ENCODE measurements around the gene PKNOX2.

Gene PKNOX2

GRCh38 chr11:125320347-125321076 lies 156.0 kb downstream of the PKNOX2 start:
- H3K4me3 ChIP-seq (ENCODE audit: low read depth, low read length), result no peak overlapping the region
- no peak for DNase-seq (ENCODE audit: low read depth)

GRCh38 chr11:125322289-125322688 lies 157.7 kb downstream of the PKNOX2 start:
- no peak for DNase-seq (ENCODE audit: low read depth)
- no peak overlapping the region for H3K4me3 ChIP-seq (ENCODE audit: low read depth, low read length)

- H3K4me3 ChIP-seq (ENCODE audit: low read depth, low read length), result no peak overlapping the region
- no peak for DNase-seq (ENCODE audit: low read depth)
Measured at GRCh38 chr11:125325196-125325595, 160.6 kb downstream of the PKNOX2 start.

GRCh38 chr11:125326126-125326525 lies 161.6 kb downstream of the PKNOX2 start:
- H3K4me3 ChIP-seq (ENCODE audit: low read depth, low read length), result no peak overlapping the region
- DNase-seq (ENCODE audit: low read depth), result no peak

- no peak overlapping the region for H3K4me3 ChIP-seq (ENCODE audit: low read depth, low read length)
- no peak for DNase-seq (ENCODE audit: low read depth)
Measured at GRCh38 chr11:125327518-125328224, 163.1 kb downstream of the PKNOX2 start.

GRCh38 chr11:125328225-125328580 lies 163.7 kb downstream of the PKNOX2 start:
- DNase-seq (ENCODE audit: low read depth), result no peak
- H3K4me3 ChIP-seq (ENCODE audit: low read depth, low read length), result no peak overlapping the region

- DNase-seq (ENCODE audit: low read depth), result no peak
- H3K4me3 ChIP-seq (ENCODE audit: low read depth, low read length), result no peak overlapping the region
Measured at GRCh38 chr11:125329786-125330185, 165.2 kb downstream of the PKNOX2 start.

GRCh38 chr11:125330462-125331325 lies 166.1 kb downstream of the PKNOX2 start:
- H3K4me3 ChIP-seq (ENCODE audit: low read depth, low read length), result no peak overlapping the region
- DNase-seq (ENCODE audit: low read depth), result no peak

GRCh38 chr11:125331357-125332035 lies 166.9 kb downstream of the PKNOX2 start:
- DNase-seq (ENCODE audit: low read depth), result no peak
- H3K4me3 ChIP-seq (ENCODE audit: low read depth, low read length), result no peak overlapping the region

GRCh38 chr11:125332821-125333220 lies 168.3 kb downstream of the PKNOX2 start:
- no peak for DNase-seq (ENCODE audit: low read depth)
- no peak overlapping the region for H3K4me3 ChIP-seq (ENCODE audit: low read depth, low read length)

GRCh38 chr11:125333354-125334073 lies 169.0 kb downstream of the PKNOX2 start:
- H3K4me3 ChIP-seq (ENCODE audit: low read depth, low read length), result no peak overlapping the region
- DNase-seq (ENCODE audit: low read depth), result no peak

GRCh38 chr11:125335106-125335505 lies 170.6 kb downstream of the PKNOX2 start:
- DNase-seq (ENCODE audit: low read depth), result no peak
- H3K4me3 ChIP-seq (ENCODE audit: low read depth, low read length), result no peak overlapping the region

- no peak overlapping the region for H3K4me3 ChIP-seq (ENCODE audit: low read depth, low read length)
- DNase-seq (ENCODE audit: low read depth), result no peak
Measured at GRCh38 chr11:125337836-125338834, 173.6 kb downstream of the PKNOX2 start.

- H3K4me3 ChIP-seq (ENCODE audit: low read depth, low read length), result no peak overlapping the region
- peak; percentile 68 for DNase-seq (ENCODE audit: low read depth)
Measured at GRCh38 chr11:125338886-125339811, 174.6 kb downstream of the PKNOX2 start.

GRCh38 chr11:125341676-125342075 lies 177.1 kb downstream of the PKNOX2 start:
- DNase-seq (ENCODE audit: low read depth), result no peak
- no peak overlapping the region for H3K4me3 ChIP-seq (ENCODE audit: low read depth, low read length)

- DNase-seq (ENCODE audit: low read depth), result no peak
- H3K4me3 ChIP-seq (ENCODE audit: low read depth, low read length), result no peak overlapping the region
Measured at GRCh38 chr11:125342281-125342930, 177.9 kb downstream of the PKNOX2 start.
